Hematopoietic multipotent progenitor cell treated with erythropoietin and hydrocortisone succinate and interleukin-3 and kit ligand, for 8 days (in vitro differentiated cells): ENCODE results near the gene MCOLN1.

Experiments
- DNase-seq: peaks from one replicate; pipeline ENCODE4 v3.0.0-alpha.2; 2015

MCOLN1 gene

GRCh38 chr19:7578127-7578526 is 55.7 kb downstream of the MCOLN1 start:
- no peak for DNase-seq

GRCh38 chr19:7579182-7579581 is 56.8 kb downstream of the MCOLN1 start:
- DNase-seq = no peak

- no peak for DNase-seq
These were observed 60.0 kb downstream of the MCOLN1 start for GRCh38 chr19:7582446-7582845.
